ENCODE measurements around the gene GNRH2.
"Not testable (repeated sequence)": the region's sequence is repeated elsewhere in the genome, so short reads cannot be mapped to it uniquely, and the experiment has no call there.

GNRH2 gene

GRCh38 chr20:3075315-3075714, 31.9 kb downstream of the GNRH2 start:
- DNase-seq: not testable (repeated sequence)

- DNase-seq: no peak
These were observed 34.3 kb downstream of the GNRH2 start for GRCh38 chr20:3077618-3078134.

GRCh38 chr20:3080939-3081388, 37.5 kb downstream of the GNRH2 start:
- DNase-seq: no peak

DNA sequence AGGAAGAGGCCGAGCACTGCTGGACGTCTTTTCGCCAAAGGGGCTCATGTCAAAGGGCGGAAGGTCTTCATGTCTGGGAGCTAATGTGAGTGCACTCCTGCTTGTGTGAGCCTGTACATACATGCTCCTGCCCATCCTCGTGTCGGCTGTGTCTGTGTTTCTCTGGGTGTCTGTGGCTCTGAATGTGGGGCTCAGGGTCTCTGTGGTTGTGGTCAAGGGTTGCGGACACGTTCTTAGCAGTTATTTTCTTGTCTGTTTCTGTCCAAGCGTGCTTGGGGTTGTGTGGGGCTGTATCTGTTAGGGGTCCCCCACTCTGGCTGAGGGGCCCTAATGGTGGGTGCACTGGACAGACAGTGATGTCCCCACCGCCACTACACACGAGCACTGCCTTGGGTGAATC, 38.2 kb downstream of the GNRH2 start:
- no peak for DNase-seq

DNA sequence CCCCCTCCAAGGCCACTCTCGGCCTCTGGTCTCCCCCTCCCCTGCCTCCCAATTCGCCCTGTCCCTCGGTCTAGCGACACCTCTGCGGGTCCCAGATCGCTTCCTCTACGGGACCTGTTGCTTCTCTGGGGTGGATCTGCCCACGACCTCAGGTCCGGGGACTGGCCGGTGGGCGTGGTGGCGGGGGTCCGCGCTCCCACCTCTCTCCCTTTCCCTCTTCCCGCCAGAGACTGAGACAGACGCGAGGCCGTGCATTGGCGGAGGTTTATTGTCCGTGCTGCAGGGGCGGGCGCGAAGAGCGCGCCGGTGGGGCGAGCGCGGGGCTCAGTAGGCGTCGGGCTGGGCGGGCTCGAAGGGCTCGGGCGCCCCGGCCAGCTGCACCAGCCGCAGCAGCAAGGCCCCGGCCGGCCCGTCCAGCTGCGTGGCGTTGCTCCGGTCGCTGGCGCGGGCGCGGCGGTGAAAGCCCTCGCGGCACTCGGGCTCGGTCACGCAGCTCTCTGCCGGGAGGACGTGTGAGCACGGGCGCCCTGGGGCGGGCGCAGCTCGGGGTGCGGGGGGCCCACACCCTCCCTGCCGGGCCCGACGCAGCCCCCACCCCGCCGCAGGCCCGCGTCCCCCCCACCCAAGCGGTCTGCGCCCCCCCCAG, 39.0 kb downstream of the GNRH2 start:
- DNase-seq: no peak

DNA sequence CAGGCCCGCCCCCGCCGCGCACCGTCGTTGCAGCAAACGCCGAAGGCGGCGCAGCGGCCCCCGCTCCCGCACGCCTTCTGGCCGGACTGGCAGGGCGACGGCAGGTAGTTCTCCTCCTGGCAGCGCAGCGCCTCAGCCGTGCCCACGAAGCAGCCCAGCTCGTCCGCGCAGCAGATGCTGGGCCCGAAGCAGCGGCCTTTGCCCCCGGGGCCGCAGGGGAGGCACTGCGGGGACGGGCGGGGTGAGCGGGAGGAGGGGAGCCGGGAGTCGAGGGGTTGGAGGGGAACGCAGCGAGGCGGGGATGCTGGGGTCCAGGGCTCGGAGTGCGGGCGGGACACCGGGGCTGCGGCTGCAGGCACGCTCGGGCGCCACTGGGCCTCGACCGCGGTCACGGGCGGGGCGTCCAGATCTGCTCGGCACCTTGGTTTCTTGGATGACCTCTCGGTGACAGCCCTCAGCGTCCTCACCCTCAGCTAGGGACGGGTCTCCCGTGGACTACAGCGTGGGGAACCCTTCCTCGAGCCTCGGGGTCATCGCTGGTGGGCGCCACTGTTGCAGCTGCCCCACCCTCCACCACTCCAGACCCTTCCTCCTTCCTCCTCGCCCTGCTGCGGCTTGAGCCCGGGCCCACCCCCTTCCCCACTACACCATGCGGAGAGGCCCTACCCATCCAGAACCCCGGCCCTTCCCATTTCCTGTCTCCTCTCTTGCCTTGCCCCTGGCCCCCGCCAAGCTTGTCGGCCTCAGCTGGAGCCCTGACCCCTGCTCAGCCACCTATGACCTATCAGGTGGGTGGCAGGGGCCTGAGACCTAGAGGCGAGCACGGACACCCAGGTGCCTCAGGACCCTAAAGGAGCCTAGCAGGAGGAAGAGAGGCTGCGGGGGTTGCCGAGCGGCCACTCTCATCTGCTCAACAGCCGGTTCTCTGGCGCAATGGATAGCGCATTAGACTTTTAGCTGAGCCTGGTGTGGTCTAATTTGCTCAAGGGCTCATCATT, 39.8 kb downstream of the GNRH2 start:
- no peak for DNase-seq

DNA sequence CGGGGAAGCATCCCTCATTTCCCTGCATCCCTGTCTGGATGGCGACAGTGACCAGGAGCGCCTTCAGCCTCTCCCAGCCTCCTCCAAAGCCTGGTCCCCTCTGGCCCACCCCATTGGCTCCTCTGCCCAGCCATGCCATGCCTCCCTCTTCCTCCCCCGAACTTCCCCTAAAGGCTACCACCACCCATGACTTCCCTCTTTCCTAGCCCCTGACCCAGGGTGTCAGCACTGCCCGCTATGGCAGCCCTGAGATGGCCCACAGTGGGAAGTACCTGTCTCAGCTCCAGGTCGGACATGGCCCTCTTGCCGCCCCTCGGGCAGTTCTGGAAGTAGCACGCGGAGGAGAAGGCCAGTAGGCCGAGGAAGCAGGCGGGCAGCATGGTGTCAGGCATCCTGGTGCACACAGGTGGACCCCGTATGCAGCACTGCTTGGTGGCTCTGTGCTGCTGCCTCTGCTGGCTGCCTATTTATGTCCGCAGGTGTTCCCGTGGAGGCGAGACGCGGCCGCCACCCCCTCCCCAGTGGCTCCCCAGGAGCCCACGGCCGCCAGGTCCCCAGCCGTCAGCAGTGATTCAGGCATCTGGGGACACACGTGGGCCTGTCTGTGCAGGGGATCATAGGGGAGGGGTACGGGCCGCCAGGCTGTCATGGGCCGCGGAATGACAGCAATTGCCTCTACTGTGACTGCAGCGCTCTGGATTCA, 41.0 kb downstream of the GNRH2 start, which contains the start of gene AVP:
Gene AVP (minus strand): TSS at position 442 of the 703 bp plus-strand sequence. CDS start 50 bp downstream, at position 392.
- no peak for DNase-seq

DNA sequence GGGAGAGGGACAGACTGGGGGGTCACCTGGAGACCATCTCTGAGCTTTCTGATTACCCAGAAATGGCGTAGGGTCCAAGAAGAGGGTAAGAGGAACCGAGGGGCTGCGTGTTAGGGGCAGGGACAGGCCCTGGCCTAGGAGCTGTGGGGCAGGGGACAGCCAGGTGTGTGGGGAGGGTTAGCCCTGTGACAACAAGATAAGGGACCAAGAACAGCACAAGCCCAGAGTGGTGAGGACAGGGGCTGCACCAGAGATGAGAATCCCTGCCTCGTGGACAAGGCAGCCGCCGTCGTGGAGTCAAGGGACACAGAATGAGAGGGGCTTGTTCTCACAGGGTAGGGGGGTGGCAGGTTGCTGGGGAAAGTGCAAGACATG, 41.6 kb downstream of the GNRH2 start:
- DNase-seq: no peak

- DNase-seq: no peak
These were observed 42.2 kb downstream of the GNRH2 start for GRCh38 chr20:3085571-3086072.

DNA sequence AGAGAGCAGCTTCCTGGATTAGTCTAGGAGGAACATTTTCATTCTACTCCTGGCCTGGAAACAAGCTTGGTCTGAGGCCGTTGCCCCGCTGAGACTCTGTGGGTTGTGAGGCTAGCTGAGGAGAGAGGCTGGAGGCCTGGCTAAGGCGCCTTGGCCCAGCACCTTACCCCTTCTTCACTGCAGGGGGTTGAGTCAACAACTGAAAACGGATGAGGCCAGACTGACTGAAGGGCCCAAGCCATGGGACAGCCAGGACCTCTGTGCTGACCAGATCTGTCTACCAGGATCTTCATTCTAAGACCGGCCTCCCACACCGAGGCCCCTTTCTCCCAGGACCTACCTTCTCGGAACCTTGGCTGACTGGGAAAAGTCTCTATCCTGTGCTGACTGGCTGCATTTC, 44.6 kb downstream of the GNRH2 start:
- DNase-seq: no peak

- no peak for DNase-seq
These were observed 47.1 kb downstream of the GNRH2 start for GRCh38 chr20:3090565-3090964.

GRCh38 chr20:3092611-3093379, 49.4 kb downstream of the GNRH2 start:
- DNase-seq: no peak

DNA sequence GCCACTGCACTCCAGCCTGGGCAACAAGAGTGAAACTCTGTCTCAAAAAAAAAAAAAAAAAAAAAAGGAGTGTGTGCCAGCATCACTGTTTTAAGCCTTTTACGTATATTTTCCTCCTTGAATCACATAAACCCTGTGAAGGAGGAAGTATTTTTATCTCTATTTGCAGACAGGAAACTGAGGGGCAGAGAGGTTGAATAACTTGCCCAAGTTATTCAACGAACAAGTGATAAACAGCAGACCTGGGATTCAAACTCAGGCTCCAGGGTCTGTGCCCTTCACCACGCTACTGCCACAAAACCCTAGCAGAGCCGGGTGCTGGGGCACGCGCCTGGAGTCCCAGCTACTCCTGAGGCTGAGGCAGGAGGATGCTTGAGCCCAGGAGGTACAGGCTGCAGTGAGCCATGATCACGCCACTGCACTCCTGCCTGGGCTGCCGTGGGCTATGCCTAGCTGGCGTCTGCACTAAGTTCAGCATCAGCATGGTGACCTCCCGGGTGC, 50.5 kb downstream of the GNRH2 start:
- DNase-seq: no peak

GRCh38 chr20:3094848-3095629, 51.6 kb downstream of the GNRH2 start:
- no peak for DNase-seq
